SK-N-SH (cell line): Measurements from ENCODE around the gene SDR39U1. TPM values are rescaled to one million over a fixed set of nuclear protein-coding genes. Genes with fewer than 3 reads are reported as not detected.

ENCODE experiments used
- CTCF ChIA-PET: fragments of 300-600, 350-600 bp; formaldehyde crosslinking; extraction: SDS; loops from one replicate; lab custom pipeline; 2021; lab: Yijun Ruan, JAX
- POLR2A ChIA-PET: fragments of 350-600 bp; sonication (Branson Sonifier 250); formaldehyde crosslinking; extraction: SDS; loops from one replicate; lab custom pipeline; 2020; ENCODE audit warnings: antibody characterized with exemption, inconsistent platforms; lab: Yijun Ruan, JAX
- DNase-seq: peaks from one replicate; pipeline ENCODE4 v3.0.0; 2012
- H2AFZ ChIP-seq: fragments of 200-600 bp; sonication (generic); 2 replicates; pipeline ENCODE4 v1.8.1; 2016; ENCODE audit warnings: antibody characterized with exemption, mild to moderate bottlenecking, low read depth
- H3F3A ChIP-seq: fragments of 200-600 bp; sonication (generic); replicated peaks from 2 replicates; pipeline ENCODE3; 2016; ENCODE audit warnings: antibody characterized with exemption, mild to moderate bottlenecking; ENCODE audit not compliant: insufficient read depth
- H3K27ac ChIP-seq, 2 experiments: fragments of 200-500 bp in 1 of 2; fragments of 200-600 bp in 1 of 2; sonication (Bioruptor generic) in 1 of 2; sonication (generic), shearing (Covaris generic) in 1 of 2; 2 replicates each; pipeline versions ENCODE4 v1.5.1 to v1.6.1; 2014 to 2016; ENCODE audit warnings: low read depth in 2 of 2, inconsistent platforms in 1 of 2, low read length in 1 of 2, mild to moderate bottlenecking in 1 of 2, mixed read lengths in 1 of 2
- H3K27me3 ChIP-seq: fragments of 200-600 bp; sonication (generic), shearing (Covaris generic); 2 replicates; pipeline ENCODE4 v1.6.1; 2016; ENCODE audit warnings: mixed run types; ENCODE audit not compliant: insufficient read depth
- H3K36me3 ChIP-seq, 2 experiments: fragments of 200-500 bp in 1 of 2; fragments of 200-600 bp in 1 of 2; sonication (Bioruptor generic) in 1 of 2; sonication (generic) in 1 of 2; replicated peaks in 1 of 2; 2 replicates each; pipeline versions ENCODE3 to v1.5.1; 2014 to 2016; ENCODE audit warnings: low read length in 1 of 2, mild to moderate bottlenecking in 1 of 2; ENCODE audit not compliant: insufficient read depth in 2 of 2, control insufficient read depth in 1 of 2
- H3K4me1 ChIP-seq, 2 experiments: fragments of 200-500 bp in 1 of 2; fragments of 200-600 bp in 1 of 2; sonication (Bioruptor generic) in 1 of 2; sonication (generic), shearing (Covaris generic) in 1 of 2; 2 replicates each; pipeline versions ENCODE4 v1.5.1 to v1.6.1; 2014 to 2016; ENCODE audit warnings: low read depth in 1 of 2, low read length in 1 of 2, mixed run types in 1 of 2; ENCODE audit not compliant: insufficient read depth in 2 of 2, control insufficient read depth in 1 of 2
- H3K4me2 ChIP-seq: fragments of 200-600 bp; sonication (generic), shearing (Covaris generic); 2 replicates; pipeline ENCODE4 v1.6.1; 2017; ENCODE audit warnings: mixed run types
- H3K4me3 ChIP-seq, 2 experiments: fragments of 200-500 bp in 1 of 2; fragments of 200-600 bp in 1 of 2; sonication (Bioruptor generic) in 1 of 2; sonication (generic), shearing (Covaris generic) in 1 of 2; 2 replicates each; pipeline versions ENCODE4 v1.5.1 to v1.8.1; 2014 to 2016; ENCODE audit warnings: low read depth in 2 of 2, inconsistent platforms in 1 of 2, low read length in 1 of 2, mild to moderate bottlenecking in 1 of 2, mixed read lengths in 1 of 2, moderate library complexity in 1 of 2
- H3K79me2 ChIP-seq: fragments of 200-600 bp; sonication (generic); 2 replicates; pipeline ENCODE4 v1.8.1; 2017; ENCODE audit warnings: mild to moderate bottlenecking; ENCODE audit not compliant: insufficient read depth
- H3K9ac ChIP-seq: fragments of 200-600 bp; sonication (generic); 2 replicates; pipeline ENCODE4 v1.6.1; 2017; ENCODE audit warnings: mixed run types
- H3K9me2 ChIP-seq: fragments of 200-600 bp; sonication (generic); 2 replicates; pipeline ENCODE4 v1.6.1; 2017; ENCODE audit warnings: mixed run types
- H3K9me3 ChIP-seq: fragments of 200-600 bp; sonication (generic); 2 replicates; pipeline ENCODE4 v1.6.1; 2017; ENCODE audit warnings: mixed run types, mild to moderate bottlenecking, moderate library complexity
- H4K20me1 ChIP-seq: fragments of 200-600 bp; sonication (generic); 2 replicates; pipeline ENCODE4 v1.6.1; 2017; ENCODE audit warnings: mild to moderate bottlenecking, mixed run types; ENCODE audit not compliant: insufficient read depth
- CTCF ChIP-seq: fragments of 200-600 bp; sonication (generic); IDR thresholded peaks from 2 replicates; pipeline ENCODE4 v1.6.1; 2017; ENCODE audit warnings: antibody characterized with exemption, mild to moderate bottlenecking, moderate library complexity
- ELF1 ChIP-seq: IDR thresholded peaks from 2 replicates; pipeline ENCODE4 v1.4.0; 2012
- FOXJ3 ChIP-seq: sonication (generic); formaldehyde crosslinking; IDR thresholded peaks from 2 replicates; pipeline ENCODE4 v1.5.1; 2020; ENCODE audit warnings: mild to moderate bottlenecking, missing genetic modification reagents
- GATA2 ChIP-seq: sonication (generic); formaldehyde crosslinking; IDR thresholded peaks from 2 replicates; pipeline ENCODE4 v1.5.0; 2020; ENCODE audit warnings: mild to moderate bottlenecking, missing genetic modification reagents
- IRF3 ChIP-seq: fragments of 150-350 bp; IDR thresholded peaks from 2 replicates; pipeline ENCODE4 v1.6.1; 2016; ENCODE audit warnings: mild to moderate bottlenecking, low read depth, low read length
- MEF2A ChIP-seq: IDR thresholded peaks from 2 replicates; pipeline ENCODE4 v1.4.0; 2012; ENCODE audit warnings: low read depth, borderline replicate concordance
- NRF1 ChIP-seq: IDR thresholded peaks from 2 replicates; pipeline ENCODE4 v1.6.1; 2012; ENCODE audit warnings: low read depth, mild to moderate bottlenecking, low read length
- PBX3 ChIP-seq: IDR thresholded peaks from 2 replicates; pipeline ENCODE4; 2012
- RFX5 ChIP-seq: IDR thresholded peaks from 2 replicates; pipeline ENCODE4 v1.6.1; 2012; ENCODE audit warnings: mild to moderate bottlenecking, improper control_type of control experiment, low read length
- SIN3A ChIP-seq: IDR thresholded peaks from 2 replicates; pipeline ENCODE4 v1.6.1; 2012; ENCODE audit warnings: low read depth, mild to moderate bottlenecking, low read length, moderate library complexity, borderline replicate concordance
- WGBS: methylation state at CpG from one replicate; pipeline ENCODE4 v1.1.6; 2017; ENCODE audit warnings: low lambda C conversion rate; 5-methylcytosine and 5-hydroxymethylcytosine counted together
- polyA plus RNA-seq, 3 experiments: library from polyadenylated mRNA; depleted of rRNA; stranded (reverse); fragments of >200 nt; gene quantifications; 2 replicates each; pipeline ENCODE4 v1.2.3, GENCODE V29; 2012
- TF ChIP-seq, protein P1 (sequence below): IDR thresholded peaks from 2 replicates; pipeline ENCODE4 v1.4.0; 2012; ENCODE audit warnings: low read depth
- TF ChIP-seq, protein P2 (sequence below): IDR thresholded peaks from 2 replicates; pipeline ENCODE4 v1.6.1; 2012; ENCODE audit warnings: mild to moderate bottlenecking, low read depth, low read length, moderate library complexity

The SDR39U1 gene
- polyA plus RNA-seq, 1 of the 3 experiments (the other 2 are of a cell fraction) = 81.8 TPM

DNA sequence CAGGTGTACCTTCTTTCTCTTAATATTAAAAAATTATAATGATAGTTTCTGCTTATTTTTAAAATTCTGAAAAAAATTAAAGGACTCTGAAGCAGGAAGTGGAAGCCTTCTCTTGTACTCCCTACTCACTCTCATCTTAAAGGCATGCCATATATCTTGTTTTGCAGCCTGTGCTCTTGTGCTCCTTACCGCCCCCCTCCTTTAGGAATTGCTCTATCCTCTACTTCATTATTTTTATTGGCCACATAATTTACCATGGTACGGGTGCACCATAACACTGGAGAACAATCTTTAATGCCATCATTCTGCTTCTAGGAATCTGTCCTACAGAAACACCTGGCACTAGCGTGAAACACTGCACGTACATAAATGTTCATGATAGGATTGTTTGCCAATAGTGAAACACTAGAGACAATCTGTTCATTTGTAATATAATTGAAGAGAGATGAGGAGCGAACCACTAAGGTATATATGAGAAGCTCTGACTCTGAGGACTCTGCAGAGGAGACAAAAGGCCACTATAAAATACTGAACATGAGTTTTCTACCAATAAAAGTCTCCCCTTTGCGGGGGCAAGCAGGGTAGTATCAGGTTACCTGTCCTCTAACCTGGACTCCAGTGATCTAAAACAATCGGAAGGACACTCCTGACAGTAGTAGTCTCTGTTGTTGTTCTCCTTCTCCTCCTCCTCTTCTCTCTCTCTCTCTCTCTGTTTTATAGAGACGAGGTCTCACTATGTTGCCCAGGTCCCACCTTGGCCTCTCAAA lies 50.1 kb downstream of the SDR39U1 start:
- WGBS = 73% methylated on average over 8 of the region's 8 CpGs
- Histone ChIP-seq H3K79me2 (no peaks in the 10 kb centered on the region), H3K9ac (no peak overlapping the region; the same call in 1 of the 2 replicates), H3K4me3 (no peak overlapping the region), H3F3A (peaks cover 20% of the 10 kb centered on the region), H3K27ac (peak overlapping the region; percentile 61 to 64), H3K4me1 (no peaks in the 10 kb centered on the region; a peak in 2 of 4 replicates), H3K9me2 (no peaks in the 10 kb centered on the region), H2AFZ (peak overlapping the region; percentile 87), H4K20me1 (no peaks in the 10 kb centered on the region), H3K4me2 (peak overlapping the region; percentile 18; the same call in 1 of the 2 replicates), H3K27me3 (no peaks in the 10 kb centered on the region), H3K9me3 (no peaks in the 10 kb centered on the region), H3K36me3 (no peaks in the 10 kb centered on the region)
- no peak for DNase-seq
- ChIA-PET CTCF (interaction anchor here (1.0 to 1.1 kb wide), 2 partner anchors 39 kb away, joined by 3 read pairs; no protein-coding TSS in a partner anchor), POLR2A (no interaction called here)
- peak; percentile 42 for TF ChIP-seq CTCF
- TF ChIP-seq ELF1 = peak; percentile 33; the same call in 1 of the 2 replicates
- TF ChIP-seq, protein P1, sequence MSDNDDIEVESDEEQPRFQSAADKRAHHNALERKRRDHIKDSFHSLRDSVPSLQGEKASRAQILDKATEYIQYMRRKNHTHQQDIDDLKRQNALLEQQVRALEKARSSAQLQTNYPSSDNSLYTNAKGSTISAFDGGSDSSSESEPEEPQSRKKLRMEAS = no peak
- no peak for TF ChIP-seq IRF3
- TF ChIP-seq SIN3A = no peak
- no peak; the same call in 1 of the 2 replicates for TF ChIP-seq PBX3

DNA sequence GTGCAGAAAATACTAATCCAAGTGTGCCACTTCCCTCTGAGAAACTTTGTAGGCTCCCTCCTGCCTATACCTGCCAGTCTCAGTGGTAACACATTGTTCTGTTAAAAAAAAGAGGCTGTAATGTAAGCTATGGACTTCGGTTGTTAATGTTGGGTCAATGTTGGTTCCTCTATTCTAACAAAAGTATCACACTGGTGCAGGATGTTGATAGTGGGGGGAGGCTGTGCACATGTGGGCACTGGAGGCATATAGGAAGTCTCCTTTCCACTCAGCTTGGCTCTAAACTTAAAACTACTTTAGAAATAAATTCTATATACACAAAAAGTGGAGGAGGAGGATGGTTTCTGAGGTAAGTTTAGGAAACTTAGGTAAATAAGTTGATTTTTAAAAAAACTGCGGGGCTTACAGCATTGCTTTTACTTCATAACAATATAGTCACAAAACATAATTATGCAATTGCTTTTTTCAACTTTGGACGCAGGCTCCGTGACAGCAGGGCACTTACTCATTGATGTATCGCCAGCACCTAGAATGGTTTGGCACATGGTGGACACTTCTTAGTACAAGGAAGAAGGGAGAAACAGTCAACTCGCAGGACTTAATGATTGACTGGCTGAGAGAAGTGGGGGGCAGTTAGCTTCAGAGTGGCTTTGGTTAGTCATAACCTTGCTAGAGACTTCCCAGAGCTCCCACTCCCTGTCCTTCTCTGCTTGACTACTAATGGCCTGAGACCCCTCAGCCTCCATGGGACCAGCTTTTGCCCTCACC lies 51.7 kb downstream of the SDR39U1 start:
- Histone ChIP-seq H2AFZ (no peak overlapping the region), H3K4me2 (no peak overlapping the region), H3F3A (peaks cover 20% of the 10 kb centered on the region), H3K27me3 (no peaks in the 10 kb centered on the region), H3K36me3 (no peaks in the 10 kb centered on the region), H3K9ac (no peak overlapping the region), H3K4me1 (no peaks in the 10 kb centered on the region; a peak in 2 of 4 replicates), H3K4me3 (no peak overlapping the region), H4K20me1 (no peaks in the 10 kb centered on the region), H3K9me3 (no peaks in the 10 kb centered on the region), H3K9me2 (no peaks in the 10 kb centered on the region), H3K79me2 (no peaks in the 10 kb centered on the region), H3K27ac (no peak overlapping the region)
- TF ChIP-seq MEF2A = no peak
- no peak for TF ChIP-seq NRF1
- TF ChIP-seq, protein P2, sequence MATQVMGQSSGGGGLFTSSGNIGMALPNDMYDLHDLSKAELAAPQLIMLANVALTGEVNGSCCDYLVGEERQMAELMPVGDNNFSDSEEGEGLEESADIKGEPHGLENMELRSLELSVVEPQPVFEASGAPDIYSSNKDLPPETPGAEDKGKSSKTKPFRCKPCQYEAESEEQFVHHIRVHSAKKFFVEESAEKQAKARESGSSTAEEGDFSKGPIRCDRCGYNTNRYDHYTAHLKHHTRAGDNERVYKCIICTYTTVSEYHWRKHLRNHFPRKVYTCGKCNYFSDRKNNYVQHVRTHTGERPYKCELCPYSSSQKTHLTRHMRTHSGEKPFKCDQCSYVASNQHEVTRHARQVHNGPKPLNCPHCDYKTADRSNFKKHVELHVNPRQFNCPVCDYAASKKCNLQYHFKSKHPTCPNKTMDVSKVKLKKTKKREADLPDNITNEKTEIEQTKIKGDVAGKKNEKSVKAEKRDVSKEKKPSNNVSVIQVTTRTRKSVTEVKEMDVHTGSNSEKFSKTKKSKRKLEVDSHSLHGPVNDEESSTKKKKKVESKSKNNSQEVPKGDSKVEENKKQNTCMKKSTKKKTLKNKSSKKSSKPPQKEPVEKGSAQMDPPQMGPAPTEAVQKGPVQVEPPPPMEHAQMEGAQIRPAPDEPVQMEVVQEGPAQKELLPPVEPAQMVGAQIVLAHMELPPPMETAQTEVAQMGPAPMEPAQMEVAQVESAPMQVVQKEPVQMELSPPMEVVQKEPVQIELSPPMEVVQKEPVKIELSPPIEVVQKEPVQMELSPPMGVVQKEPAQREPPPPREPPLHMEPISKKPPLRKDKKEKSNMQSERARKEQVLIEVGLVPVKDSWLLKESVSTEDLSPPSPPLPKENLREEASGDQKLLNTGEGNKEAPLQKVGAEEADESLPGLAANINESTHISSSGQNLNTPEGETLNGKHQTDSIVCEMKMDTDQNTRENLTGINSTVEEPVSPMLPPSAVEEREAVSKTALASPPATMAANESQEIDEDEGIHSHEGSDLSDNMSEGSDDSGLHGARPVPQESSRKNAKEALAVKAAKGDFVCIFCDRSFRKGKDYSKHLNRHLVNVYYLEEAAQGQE = no peak
- no peak for TF ChIP-seq FOXJ3 (CRISPR knock-in tag)
- no peak for TF ChIP-seq GATA2 (CRISPR knock-in tag)
- TF ChIP-seq RFX5 = no peak
- ChIA-PET POLR2A (no interaction called here), CTCF (interaction anchor here (1.7 to 1.8 kb wide), 2 partner anchors 13 to 26 kb away, joined by 5 read pairs; no protein-coding TSS in a partner anchor)
- WGBS = 89% methylated on average over 6 of the region's 6 CpGs
- DNase-seq = no peak
